GM19455 (cell line): ENCODE results near the gene RNF186.

Experiments
- ATAC-seq: cut with Tn5 transposase; IDR thresholded peaks from one replicate; pipeline ENCODE4 v1.9.1; 2021; ENCODE audit not compliant: unreplicated experiment

RNF186 gene

GRCh38 chr1:19768353-19769210 lies 46.5 kb downstream of the RNF186 start:
- no peak for ATAC-seq

DNA sequence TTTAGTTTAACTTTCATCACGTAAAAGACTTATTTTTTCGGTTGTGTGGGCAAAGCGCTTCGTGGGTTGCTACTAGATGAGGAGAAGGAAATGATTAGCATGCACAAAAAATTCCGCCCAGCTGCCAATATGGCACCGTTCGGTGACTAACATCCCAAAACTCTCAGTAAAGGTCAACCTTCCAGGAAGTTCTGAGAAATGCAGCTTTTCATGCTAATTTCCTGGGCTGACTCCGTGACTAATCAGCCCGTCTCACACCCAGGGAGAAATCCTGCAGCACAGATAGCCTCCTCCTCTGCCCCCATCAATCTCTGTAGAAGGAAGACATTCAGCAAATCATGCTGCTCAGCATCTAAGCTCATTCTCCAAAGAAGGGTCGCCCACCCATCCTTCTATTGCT lies 49.5 kb downstream of the RNF186 start:
- no peak for ATAC-seq

- no peak for ATAC-seq
Measured at GRCh38 chr1:19764848-19765247, 50.2 kb downstream of the RNF186 start.
